Right forelimb (tissue), 1 donor: ENCODE data around the gene MERTK.
"Not testable (repeated sequence)": the region's sequence is repeated elsewhere in the genome, so short reads cannot be mapped to it uniquely, and the experiment has no call there.

Experiments
- DNase-seq: peaks from one replicate; pipeline ENCODE4 v3.0.0-alpha.2; 2018

MERTK gene

DNA sequence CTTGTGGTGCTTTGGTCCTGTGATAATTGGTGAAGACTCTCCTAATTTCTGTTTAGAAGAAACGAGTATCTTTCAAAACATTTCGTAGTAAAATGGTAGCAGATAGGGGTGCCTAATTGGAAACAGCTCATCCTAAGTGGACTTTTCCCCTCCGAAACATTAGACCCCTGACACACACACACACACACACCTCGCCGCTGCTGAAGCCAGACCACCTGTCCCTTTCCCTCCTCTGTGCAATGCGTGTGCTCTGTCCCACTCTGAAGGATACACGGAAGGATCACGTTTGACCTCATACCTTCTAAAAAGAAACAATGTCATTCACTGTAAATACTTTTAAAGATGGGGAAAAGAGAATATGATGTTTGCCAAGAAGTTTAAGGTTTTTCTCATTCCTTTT lies 120.4 kb downstream of the MERTK start:
- no peak for DNase-seq

DNA sequence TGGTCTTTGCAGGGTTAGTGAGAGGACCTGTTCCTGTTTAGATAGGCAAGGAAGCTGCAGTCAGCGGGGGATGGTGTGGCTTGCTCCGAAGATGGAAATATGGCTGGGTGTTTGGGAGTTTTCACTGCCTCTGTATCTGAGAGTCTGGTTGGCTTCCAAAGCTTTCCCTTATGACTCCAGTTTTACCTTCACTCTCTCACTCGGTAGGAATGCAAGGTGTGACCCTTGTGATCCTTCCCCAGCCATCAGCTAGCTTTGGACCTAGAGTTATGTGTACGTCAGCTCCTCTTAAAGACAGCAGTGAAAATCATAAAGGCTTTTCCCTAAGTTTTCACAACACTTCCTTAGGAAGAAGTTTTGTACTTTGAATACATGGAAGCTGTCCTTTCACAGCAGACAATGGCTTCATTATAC lies 121.2 kb downstream of the MERTK start:
- DNase-seq, result no peak

DNA sequence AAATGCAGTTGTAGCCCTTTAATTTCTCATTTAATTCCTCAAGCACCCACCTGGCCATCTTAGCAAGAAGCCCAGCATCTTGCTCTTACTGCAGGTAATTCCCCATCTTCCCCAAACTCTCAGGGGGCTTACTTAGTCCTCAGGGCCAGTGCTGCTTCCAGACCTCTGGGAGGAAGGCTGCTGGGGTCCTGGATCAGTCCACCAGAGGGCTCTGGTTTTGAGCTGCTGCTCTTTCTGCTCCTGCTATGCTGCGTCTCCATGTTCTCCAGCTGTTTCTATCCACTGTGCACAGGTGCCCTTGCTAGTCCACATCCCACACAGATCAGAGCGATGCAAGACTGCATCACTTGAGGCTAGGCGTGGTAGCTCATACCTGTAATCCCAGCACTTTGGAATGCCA lies 122.2 kb downstream of the MERTK start:
- DNase-seq, result no peak

GRCh38 chr2:112021290-112021689 lies 122.9 kb downstream of the MERTK start:
- no peak for DNase-seq

DNA sequence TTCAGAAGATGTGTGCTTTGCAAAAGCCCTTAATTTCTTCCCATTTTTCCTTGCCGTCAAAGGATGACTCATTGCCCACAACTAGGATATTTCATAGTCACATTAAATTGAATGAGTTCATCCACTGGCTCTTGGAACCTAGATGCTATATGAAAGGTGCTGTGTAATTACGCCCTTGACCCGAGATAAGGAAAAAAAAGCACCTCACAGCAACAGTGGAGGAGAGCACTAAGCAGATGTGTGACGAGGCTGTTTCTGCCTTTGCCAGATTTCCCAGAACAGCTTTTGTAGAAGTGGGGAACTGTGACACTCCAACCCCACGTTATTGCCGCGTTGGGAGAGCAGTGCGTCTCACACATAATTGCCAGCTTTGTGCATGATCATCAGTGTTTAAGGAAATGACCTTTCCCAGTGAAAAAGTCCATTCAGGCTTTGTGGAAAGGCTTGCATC lies 123.4 kb downstream of the MERTK start:
- no peak for DNase-seq

- no peak for DNase-seq
These were observed 125.3 kb downstream of the MERTK start for GRCh38 chr2:112023707-112024106.

DNA sequence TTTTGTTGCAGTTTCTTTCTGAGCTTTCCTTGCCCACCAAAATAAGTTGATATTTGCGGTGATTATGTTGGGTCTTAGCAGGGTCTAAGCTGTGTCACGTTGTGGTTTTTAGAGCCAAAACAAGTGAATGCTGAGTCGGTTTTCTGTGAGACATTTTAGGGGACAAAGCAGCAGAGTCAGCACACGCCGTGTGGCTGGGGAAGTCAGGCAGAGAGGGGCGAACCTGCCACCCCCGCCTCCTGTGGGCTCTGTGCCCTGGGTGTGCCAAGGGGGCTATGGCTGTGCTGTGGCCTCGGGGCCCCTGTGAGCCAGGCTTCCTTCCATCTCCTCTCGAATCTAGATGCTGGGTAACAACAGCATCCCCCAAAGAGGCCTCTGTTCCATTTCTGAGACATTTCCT lies 125.8 kb downstream of the MERTK start:
- no peak for DNase-seq

DNA sequence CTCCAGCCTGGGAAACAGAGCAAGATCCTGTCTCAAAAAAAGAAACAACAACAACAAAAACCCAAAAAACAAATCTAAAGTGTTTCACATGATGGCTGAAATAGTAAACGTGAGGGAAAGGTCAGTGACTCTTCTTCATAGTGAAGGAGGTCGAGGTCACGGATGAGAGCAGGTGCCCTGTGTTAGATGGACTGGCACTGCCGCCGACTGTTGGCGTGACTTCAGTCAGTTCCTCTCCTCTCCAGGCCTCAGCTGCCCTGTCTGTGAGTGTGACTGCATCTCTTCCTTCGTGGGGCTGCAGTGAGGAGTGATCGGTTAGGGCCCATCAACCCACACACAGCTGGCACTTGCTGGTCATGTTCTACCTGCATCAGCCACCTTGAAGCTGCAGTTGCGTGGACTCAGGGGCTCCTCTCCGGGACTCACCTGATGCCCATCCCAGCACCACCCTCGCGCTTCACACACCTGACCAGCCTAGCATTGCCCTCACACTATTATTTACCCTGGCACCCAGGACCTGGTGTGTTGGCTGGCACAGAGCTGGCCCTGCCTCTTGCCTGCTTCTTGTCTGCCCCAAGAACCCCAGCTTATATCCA lies 126.6 kb downstream of the MERTK start:
- no peak for DNase-seq

DNA sequence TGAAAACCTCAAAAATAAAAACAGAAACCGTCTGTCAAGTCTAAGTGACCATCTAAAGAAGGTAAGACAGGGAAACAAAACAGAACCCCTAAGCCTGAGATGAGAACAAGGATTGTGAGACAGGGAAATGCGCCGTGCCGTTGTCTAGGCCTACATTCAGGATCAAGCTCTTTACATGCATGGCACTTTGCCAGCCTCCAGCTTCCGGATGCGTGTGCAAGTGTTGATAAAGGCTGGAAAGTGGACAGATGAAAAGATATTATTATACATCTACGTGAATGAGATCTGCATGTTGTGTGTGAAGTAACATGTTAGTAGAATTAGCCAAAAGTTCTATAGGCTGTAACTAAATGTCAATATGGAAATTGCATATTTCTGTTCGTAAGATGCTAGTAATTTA lies 128.1 kb downstream of the MERTK start:
- DNase-seq, result no peak

DNA sequence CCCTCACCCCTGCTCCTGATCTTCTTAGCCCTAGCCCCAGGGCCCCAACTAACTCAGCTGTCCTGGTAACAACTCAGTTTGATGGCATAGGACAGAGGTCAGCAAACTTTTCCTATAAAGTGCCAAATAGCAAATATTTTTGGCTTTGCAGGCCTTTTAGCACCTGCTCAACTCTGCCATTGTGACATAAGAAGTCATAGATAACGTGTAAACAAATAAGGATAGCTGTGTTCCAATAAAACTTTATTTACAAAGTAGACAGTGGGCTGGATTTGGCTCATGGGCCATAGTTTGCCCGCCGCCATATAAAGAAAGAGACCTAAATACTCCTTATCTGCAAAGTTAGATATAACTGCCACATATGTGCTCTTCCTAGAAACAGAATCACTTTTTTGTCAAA lies 129.4 kb downstream of the MERTK start:
- DNase-seq, result no peak

DNA sequence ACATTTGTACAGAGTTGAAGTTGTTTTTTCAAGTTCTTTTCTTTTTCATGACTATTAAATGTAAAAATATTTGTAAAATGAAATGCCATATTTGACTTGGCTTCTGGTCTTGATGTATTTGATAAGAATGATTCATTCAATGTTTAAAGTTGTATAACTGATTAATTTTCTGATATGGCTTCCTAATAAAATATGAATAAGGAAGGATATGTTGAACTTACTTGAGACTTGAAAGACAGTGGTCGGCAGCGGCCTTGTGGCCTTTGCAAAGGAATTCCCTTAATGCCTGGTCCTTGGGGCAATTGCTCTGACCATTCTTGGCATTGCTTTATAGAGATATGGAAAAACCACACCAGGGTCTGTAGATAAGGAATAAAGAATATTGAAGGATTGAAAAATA lies 130.8 kb downstream of the MERTK start:
- no peak for DNase-seq

- no peak for DNase-seq
These were observed 133.2 kb downstream of the MERTK start for GRCh38 chr2:112031473-112032223.

- DNase-seq, result no peak
These were observed 133.8 kb downstream of the MERTK start for GRCh38 chr2:112032224-112032586.

DNA sequence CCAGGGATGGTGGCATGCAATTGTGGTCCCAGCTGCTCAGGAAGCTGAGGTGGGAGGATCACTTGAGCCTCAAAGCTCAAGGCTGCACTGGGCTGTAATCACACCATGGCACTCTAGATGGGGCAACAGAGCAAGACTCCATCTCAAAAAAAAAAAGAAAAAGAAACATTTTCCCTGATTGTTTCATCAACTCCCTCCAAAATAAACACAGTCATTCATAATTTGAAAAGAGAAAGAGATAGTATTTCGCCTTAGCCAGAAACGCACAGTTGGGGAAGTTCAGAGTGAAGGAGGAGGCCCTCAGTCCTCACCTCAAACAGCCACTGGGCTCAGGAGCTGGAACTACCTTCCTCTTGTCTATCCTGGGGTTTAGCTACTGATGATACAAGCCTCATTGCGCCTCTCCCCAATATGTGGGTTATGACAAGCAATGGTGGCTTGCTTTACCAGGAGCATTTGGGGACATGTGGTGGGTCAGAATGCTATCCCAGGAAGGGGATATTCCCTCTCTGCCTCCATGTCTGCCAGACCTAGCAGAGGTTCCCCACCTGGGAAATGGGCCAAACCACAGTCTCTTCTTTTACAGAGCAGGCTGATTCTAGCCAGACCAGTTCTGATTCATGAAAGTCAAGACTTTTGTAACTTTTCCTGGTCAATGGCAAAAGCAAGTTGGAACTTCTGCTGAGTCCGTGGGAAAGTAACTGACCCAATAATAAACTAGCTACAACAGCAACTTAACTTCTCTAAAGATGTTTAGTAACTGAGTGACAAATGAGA lies 134.5 kb downstream of the MERTK start:
- DNase-seq, result no peak

GRCh38 chr2:112033600-112033999 lies 135.2 kb downstream of the MERTK start:
- DNase-seq, result no peak

DNA sequence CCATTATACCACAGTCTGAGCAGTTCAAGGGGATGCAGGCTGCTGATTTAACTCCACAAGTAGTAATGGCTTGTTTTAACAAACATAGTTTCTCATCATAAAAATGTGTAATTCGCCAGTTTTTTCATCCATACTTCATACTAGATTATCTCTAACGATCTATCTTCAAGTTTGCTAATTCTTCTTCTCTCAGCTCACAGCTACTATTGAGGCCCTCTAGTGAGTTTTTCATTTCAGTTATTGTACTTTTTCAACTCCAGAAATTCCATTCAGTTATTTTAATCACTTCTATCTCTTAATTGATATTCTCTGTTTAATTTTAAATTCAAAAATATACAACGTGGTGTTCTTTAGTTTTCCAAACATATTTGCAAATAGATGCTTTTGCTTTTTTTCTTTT lies 136.5 kb downstream of the MERTK start:
- DNase-seq, result no peak

DNA sequence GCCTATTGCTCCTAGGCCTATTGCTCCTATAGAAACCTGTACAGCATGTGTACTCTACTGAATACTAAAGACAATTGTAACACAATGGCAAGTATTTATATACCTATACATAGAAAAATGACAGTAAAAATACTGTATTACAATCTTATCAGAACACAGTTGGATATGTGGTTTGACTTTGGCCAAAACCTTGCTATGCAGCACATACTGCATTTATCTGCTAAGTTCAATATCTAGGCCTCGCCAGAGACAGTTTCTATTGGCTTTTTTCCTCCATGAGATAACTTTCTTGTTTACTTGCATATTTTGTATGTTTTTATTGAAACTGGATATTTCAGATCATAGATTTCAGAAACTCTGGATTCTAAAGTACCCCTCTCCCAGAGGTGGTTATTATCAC lies 137.4 kb downstream of the MERTK start:
- DNase-seq, result no peak

DNA sequence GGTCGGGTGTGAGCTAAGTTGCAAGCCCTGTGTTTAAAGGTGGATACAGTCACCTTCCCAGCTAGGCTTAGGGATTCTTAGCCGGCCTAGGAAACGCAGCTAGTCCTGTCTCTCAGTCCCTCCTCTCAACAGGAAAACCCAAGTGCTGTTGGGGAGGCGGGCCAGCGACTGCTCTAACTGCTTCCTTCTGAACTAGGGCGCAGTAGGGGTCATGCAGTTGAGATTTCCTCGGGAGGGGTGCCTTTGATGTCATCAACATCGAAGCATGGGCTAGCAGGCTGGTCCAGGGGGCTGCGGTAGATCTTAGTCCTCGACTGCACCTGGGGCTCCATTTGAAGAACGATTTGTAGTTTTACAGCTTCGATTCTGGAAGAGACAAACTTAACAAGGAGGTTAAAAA lies 141.1 kb downstream of the MERTK start:
- DNase-seq, result not testable (repeated sequence)

DNA sequence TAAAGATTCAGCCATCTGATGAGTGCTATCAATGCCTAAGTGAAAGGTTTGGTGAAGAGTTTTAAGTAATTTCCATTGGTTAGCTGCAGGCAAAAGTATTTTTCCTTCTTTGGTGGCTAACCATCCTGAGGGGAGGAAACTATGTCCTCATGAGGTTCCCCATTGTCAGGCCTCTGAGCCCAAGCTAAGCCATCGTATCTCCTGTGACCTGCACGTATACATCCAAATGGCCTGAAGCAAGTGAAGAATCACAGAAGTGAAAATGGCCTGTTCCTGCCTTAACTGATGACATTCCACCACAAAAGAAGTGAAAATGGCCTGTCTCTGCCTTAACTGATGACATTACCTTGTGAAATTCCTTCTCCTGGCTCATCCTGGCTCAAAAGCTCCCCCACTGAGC lies 141.7 kb downstream of the MERTK start:
- DNase-seq, result not testable (repeated sequence)

GRCh38 chr2:112041460-112041859 lies 143.1 kb downstream of the MERTK start:
- not testable (repeated sequence) for DNase-seq

- no peak for DNase-seq
These were observed 147.1 kb downstream of the MERTK start for GRCh38 chr2:112045446-112046014.

GRCh38 chr2:112046231-112046630 lies 147.8 kb downstream of the MERTK start:
- DNase-seq, result no peak

- no peak for DNase-seq
These were observed 149.3 kb downstream of the MERTK start for GRCh38 chr2:112047537-112048235.
